ENCODE data around the gene TCF12.

DNA sequence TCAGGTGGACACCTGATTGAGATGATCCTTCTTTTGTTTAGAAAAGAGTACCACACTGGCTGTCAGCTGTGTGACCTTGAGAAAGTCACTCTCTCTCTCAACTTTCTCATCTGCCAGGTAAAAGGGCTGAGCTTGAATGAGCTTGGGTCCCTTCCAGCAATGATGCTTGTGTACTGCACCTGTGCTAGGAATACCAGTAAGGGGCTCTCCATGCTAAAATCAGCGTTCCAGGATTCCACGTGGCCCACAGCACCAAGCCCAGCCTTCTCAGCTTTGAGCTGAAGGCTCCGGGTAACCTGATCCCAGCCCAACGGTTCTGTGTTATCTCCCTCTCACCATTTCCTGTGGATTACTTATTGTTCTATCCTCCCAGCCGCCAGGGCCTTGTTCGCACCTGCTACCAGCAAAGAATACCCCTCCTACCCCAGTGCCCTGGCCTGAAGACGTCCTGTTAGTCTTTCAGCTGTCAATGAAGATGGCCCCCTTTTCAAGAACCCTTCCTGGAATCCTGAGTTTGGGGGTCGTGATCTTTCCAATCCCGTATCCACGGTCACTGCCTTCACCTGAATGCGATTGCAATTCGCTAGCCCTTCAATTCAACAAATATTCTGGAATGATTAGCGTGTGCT is 403.6 kb downstream of the TCF12 start:
- no peak for TF ChIP-seq POLR2AphosphoS5 (IDR thresholded peaks at IDR 0.05)
- no peak for TF ChIP-seq POLR2A (IDR thresholded peaks at IDR 0.05; ENCODE audit: low read depth)
- TF ChIP-seq CTCF (IDR thresholded peaks at IDR 0.05): no peak
- TF ChIP-seq EP300 (IDR thresholded peaks at IDR 0.05): no peak

All from esophagus muscularis mucosa (tissue), 4 donors.